GM21825 (cell line): ENCODE measurements around the gene GPR141.
"Not testable (repeated sequence)": the region's sequence is repeated elsewhere in the genome, so short reads cannot be mapped to it uniquely, and the experiment has no call there.

Experiments used
- ATAC-seq: cut with Tn5 transposase; IDR thresholded peaks from one replicate; pipeline ENCODE4 v1.9.1; 2021; ENCODE audit warnings: mild to moderate bottlenecking, moderate library complexity; ENCODE audit not compliant: unreplicated experiment

Gene GPR141

DNA sequence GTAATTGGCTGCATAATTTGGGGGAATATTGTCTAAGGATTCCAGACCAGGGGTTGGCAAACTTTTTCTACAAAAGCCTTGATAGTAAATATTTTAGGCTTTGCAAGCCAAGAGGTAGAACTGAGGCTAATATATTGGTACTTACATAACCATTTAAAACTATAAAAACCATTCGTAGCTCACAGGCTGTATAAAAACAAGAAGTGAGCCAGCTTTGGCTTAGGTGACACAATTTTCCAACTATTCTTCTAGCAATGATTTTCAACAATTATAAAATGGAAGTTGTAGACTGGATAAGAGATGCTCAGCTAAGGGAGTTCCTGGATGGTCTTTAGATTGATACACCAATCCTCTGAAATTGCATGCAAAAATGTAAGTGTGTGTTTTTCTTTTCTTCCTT is 1.4 kb downstream of the GPR141 start:
- ATAC-seq, result no peak

- ATAC-seq, result no peak
These were observed 3.2 kb downstream of the GPR141 start for GRCh38 chr7:37686556-37687345.

GRCh38 chr7:37690206-37690605 is 6.6 kb downstream of the GPR141 start:
- ATAC-seq, result no peak

DNA sequence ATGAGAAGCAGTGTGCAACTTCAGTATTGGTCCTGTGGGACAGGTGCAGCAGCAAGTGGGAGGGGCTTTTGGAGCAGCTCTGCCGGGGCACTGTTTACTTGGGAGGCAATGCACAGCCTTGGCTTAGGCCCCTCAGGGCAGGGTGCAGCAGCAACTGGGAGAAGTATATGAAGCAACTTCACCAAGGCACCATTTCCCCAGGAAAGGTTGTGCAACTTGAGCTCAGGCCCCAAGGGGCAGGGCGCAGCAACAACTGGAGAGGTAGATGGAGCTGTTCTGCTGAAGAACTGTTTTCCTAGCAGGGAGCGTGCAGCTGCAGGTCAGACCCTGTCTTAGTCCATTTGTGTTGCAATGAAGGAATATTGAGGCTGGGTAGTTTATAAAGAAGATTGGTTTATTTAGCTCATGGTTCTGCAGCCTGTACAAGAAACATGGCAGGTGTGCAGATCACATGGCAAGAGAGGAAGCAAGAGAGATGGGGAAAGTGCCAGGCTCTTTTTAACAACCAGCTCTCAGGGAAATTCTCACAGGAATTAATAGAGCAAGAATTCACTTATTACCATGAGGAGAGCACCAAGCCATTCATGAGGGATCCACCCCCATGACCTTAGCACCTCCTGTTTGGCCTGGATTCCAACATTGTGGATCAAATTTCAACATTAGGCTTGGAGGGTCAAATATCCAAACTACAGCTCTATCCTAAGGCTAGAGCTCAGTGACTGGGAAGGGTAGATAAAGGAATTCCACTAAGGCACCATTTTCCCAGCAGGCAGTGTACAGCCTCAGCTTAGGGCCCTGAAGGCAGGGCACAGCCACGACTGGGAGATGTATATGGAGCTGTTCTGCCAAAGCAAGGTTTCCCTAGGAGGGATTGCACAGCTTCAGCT is 10.9 kb downstream of the GPR141 start:
- no peak for ATAC-seq

DNA sequence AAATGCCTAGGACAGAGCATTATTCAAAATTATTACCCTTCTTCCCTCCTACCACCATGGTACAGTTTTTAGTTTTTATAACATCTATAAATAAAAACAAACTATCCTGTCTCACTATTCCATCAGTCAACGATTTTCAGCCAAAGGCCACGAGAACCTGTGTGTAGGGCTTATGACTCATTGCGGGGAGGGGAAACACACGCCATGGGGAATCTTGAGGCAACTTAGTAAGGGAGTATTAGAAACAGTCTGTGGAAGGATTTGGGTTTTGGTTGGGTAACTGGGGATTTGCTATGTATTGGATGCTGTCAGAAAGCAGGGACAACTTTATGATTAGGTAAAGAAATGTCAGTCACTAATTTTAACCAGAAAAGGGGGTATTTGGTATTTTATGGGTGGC is 14.7 kb downstream of the GPR141 start:
- no peak for ATAC-seq

DNA sequence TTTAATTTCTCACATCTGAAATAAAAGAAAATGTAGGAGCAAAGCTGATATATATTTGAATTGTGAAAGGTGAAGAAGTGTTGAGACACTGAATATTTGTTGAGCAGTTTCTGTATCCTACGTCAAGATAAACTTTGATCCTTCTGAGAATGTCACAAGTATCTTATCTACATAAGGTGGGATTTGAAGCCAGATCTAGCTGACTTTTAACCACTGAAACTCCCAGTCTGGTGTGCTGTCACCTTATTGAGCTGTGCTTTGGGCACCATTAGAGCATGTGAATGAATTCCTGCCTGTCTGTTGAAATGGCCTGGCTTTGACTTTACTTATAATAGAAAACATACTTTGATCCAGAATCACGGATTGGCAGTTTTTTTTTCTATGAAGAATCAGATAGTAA is 15.2 kb downstream of the GPR141 start:
- no peak for ATAC-seq

GRCh38 chr7:37701769-37702168 is 18.2 kb downstream of the GPR141 start:
- no peak for ATAC-seq

- ATAC-seq, result no peak
These were observed 19.8 kb downstream of the GPR141 start for GRCh38 chr7:37703361-37703760.

GRCh38 chr7:37704328-37704833 is 20.8 kb downstream of the GPR141 start:
- not testable (repeated sequence) for ATAC-seq

GRCh38 chr7:37705976-37706375 is 22.4 kb downstream of the GPR141 start:
- no peak for ATAC-seq

GRCh38 chr7:37706804-37707203 is 23.2 kb downstream of the GPR141 start:
- ATAC-seq, result no peak

GRCh38 chr7:37707754-37708485 is 24.4 kb downstream of the GPR141 start:
- ATAC-seq, result no peak

- peak; percentile 97 for ATAC-seq
These were observed 26.3 kb downstream of the GPR141 start for GRCh38 chr7:37709631-37710509.

DNA sequence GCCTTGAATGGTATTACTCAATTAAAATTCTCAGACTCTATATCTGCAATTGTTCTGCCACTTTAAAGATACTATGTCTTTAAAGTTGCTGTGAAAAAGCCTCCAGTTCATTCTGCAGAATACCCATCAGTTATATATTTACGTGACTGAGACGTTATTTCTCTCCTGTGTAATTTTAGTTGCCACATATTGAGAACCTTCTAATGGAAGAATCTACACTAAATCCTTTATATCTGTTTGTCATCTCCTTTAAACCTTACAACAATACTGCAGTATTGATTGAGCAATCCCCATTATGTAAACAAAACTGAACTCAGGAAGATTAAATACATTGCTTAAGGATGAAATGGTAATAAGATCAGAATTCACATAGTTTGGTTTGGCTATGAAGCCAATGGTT is 30.0 kb downstream of the GPR141 start:
- no peak for ATAC-seq

DNA sequence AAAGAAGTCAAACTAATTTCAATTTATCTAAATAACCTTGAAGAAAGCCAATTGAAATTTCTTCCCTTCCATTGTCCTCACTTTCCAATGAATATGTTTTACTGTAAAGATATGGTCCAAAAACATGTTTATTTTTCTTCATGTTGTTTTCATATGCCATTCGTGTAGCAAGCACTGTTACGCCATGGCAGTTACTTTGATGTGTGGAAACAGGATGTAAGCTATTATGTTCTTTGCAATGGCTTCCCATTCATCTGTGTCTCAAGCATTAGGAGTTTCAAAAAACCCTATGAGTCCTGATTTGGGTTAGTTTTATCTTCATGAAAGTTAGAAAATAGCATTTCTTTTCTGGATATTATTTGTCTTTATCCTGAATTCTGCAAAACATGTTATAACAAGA is 31.0 kb downstream of the GPR141 start:
- ATAC-seq, result no peak

DNA sequence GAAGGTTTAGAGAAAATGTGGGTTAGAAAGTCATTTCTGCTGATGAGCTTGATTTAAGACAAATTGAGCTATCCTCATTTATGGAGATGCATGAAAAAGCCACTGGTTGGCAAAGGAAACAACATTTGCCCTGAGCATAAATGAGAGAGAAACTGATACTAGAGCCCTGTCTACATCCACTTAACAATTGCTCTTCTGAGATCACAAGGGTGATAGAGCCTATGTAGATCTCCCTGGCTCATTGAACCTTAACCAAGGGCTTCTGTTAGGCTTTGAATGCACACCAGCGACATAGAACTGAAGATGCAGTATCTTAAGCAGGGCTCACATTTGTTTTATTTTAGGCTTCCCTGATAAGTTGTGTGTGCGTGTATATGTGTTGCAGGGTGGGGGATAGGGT is 35.0 kb downstream of the GPR141 start:
- peak; percentile 45 for ATAC-seq

- peak; percentile 76 for ATAC-seq
These were observed 35.5 kb downstream of the GPR141 start for GRCh38 chr7:37719077-37719476.

DNA sequence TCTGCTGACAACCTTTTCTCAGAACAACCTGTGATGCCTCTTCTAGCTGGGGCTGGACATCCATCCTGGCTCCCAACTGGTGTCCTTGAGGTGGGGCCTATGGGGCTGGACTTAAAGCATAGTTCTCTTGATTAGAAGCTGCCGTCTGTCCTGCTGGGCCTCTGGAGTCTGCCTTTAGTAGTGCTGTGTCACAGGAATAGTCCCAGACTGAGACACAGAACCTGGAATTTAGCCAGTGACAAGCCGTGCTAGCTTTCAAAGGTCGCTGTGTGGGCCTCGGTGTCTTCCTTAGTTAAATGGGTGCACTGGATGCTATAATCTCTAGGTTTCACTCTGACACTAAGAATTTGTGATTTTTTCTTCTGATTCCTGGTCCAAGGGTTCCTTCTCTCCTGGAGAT is 41.2 kb downstream of the GPR141 start:
- no peak for ATAC-seq

DNA sequence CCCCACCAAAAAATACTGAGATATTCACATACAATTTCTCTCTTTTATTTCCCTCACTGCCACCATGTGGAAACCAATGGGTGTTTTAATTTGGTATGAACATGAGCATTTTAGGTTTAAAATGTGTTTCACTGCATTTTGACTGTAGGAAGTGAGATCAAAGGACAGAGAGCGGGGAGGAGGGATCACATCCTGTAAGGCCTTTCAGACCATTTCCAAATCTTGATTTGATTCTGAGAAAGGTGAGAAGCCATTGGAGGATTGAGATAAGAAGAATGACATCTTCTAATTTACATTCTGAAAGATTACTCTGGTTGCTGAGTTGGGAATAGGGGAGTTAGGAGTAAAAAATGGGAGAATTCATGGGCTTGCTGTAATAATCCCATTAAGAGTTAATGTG is 42.5 kb downstream of the GPR141 start:
- ATAC-seq, result no peak

DNA sequence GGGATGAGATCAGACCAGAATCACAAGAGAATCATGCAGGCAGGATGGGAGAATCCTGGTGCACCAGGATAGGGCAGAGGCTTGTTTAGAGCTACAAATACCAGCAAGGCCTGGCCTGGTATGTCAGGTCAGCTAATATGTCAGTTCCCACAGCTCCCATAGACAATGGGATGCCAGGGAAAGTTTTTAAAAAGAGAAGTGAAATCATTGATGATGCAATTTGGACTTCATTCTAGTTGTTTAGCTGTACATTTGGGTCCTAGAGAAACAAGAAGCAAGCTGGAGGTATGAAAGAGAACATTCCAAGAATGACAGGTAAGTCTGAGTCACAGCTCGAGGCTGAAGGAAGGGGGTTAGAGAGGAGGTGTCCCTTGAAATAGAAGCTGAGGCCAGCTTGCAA is 45.2 kb downstream of the GPR141 start:
- no peak for ATAC-seq
